UCSD-AML1 (cell line): ENCODE data around the gene MSLN.

Source experiments
- DNase-seq: peaks from one replicate; lab custom pipeline; 2025; ENCODE audit not compliant: unreplicated experiment; lab: John Stamatoyannopoulos, UW

Gene MSLN

DNA sequence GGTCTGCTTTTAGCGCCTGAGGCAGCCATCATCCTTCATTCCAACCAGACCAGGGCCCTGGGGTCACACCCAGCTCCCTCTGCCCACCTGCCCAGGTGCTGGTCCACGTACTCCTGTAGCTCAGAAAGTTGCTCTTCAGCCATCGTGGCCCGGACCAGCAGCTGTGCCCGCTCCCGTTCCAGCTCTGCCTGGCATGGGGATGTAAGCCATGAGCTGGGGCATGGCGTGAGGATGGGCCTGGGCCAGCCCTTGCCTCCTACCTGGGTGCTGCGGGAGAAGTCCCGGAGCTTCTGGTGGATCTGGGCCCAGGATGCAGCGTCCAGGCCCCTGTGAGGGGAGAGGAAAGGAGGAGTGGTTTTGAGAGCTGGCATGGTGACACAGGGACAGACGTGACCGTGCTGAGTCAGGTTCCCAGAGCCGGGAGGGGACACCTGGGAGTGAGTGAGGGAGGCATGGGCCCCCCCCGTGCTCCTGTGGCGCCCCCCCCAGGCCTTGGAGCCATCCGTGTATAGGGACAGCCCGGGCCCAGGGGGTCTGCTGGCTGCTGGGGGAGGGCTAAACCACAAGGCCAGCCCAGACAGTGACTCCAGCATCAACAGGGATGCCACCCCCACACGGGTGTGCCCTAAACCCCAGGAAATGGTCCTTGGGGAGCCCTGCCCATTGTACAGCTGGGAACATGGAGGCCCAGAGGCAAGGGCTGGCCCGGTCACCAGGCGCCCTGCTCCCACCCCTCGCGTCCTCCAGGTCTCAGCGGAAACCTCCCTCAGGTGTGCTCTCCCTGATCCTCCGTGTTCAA, 37.5 kb upstream of the MSLN start:
- DNase-seq = no peak

GRCh38 chr16:723695-724094, 36.8 kb upstream of the MSLN start:
- DNase-seq = no peak

DNA sequence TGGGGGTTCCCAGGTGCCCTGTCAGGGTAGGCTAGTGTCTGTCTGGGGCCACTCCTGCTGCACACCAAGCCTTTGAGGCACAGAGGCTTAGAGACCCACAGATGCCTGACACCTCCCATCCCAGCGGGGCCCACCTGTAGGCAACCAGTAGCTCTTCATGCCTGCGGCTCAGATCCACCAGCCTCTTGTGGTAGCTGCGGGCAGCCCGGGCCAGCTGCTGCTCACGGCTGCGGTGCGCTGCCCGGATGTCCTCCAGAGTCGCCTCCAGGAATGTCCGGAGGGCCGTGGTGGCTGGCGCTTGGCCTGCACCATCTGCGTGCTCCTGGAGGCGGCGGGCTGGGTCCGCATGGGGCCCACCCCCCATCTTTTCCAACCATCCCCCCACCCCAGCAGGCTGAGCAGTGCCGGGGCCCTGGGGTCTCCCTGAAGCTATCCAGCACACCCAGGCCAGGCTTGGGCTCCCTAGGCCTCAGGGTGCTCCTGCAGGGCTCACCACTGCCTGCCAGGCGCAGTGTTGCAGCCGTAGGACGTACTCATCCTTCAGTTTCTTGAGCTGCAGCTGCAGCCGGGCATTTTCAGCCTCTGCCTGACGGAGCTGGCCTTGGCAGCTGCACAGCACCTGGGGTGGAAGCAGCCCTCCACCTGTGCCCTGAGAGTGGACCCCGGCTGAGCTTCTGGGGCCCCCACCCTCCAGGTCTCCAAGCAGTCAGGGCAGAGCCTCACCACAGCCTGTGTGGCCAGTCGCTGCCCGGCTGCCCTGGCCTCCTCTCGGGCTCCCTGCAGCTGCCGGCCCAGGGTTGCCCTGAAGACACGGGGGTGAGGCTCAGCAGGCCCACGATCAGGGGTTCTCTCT, 36.1 kb upstream of the MSLN start:
- DNase-seq = no peak

DNA sequence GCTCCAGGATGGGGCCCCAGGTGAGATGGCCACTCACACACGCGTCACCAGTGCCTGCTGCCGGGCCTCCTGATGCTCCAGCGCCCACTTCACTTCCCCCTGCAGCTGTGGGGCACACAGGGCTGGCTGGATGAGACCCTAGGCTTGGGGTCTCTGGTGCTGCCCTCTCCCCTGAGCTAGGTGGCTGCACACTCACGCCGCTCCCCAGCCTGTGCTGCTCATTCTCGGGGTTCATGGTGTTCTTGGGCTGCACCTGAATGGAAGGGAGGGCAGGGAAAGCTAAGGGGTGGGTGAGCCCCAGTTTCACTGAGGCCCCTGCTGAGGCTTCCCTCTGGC, 35.5 kb upstream of the MSLN start:
- no peak for DNase-seq

- DNase-seq = no peak
These were observed 34.9 kb upstream of the MSLN start for GRCh38 chr16:725463-726187.

DNA sequence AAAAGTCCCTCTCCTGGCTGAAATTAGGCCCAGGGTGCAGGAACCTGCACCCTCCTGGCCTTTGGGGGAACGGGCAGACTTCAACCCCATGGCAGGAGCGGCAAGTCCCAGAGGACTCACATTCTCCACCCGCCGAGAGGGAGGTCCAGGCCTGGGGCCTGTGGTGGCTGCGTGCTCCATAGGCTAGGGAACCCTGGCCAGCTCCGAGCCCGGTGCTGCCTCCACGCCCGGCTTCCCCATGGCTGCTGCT, 34.4 kb upstream of the MSLN start:
- no peak for DNase-seq

DNA sequence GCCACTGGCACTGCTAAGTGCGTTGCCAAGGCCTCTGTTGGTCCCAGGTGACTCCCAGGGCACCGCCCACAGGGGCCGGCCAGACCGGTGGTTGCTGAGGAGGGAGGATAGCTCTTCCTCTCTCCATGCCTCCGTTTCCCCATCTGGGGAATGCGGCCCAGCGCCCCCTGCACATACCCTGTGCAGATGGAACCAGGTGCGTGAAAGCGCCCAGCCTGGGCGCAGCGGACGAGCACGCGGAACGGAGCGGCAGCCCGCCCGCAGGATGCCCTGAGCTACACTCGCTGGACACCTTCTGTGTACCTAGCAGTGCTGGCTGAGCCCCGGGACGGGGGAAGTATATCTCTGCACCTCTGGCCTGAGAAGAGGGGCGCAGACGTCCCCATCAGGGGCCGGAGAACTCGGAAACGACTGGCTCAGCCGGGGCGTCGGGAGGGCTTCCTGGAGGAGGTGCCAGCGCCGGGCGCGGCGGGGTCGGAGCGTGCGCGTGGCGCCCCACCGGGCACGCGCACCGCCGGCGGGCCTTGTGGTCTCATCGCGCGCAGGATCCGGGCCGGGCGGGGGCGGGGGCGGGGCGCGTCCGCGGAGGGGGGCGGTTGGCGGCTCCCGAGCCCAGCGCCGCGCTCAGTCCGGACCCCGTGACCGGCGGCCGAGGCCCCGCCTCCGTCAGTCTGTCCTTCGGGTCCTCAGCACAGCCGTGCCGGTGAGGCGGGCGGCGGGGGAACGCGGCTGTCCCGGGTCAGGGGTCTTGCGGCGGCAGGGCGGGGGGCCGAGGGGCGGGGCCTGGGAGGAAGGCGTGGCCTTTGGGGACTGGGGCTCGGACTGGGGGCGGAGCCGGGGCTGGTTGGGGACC, 33.9 kb upstream of the MSLN start, which contains the start of the genes CCDC78 and HAGHL:
Gene CCDC78, minus strand, starts transcription at position 6 of the 853 bp plus-strand sequence. CDS start 76 bp downstream, outside the sequence.
Gene HAGHL, plus strand, starts transcription at position 669 of the 853 bp plus-strand sequence. CDS start 404 bp downstream, outside the sequence.
- peak; percentile 65 for DNase-seq

DNA sequence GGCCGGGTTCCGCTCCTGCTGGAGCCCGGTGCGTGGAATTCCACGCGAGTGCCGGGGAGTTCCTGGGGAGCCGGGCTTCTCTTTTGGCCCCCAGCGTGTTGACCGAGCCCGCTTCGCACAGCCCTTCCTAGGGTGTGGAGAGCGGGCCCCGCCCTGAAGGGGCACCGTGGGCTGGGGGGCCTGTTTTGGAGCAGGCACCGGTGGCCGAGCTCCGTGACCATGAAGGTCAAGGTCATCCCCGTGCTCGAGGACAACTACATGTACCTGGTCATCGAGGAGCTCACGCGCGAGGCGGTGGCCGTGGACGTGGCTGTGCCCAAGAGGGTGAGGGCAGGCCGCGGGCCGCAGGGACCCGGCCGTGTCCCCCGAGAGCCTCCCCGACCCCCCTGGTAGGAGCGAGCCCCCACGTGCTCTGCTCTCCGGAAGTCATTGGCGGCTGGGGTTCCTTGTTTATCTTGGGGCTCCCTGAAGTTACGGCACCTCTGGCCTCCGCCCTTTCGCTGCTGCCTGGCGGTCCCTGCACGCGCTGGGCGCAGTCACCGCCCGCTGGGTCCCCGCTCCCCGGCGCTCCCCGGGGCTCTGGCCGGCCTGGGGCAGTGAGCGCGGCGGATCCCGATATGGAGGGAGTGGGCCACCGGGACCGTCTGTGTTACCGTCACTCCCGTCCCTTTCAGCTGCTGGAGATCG, 33.1 kb upstream of the MSLN start:
- DNase-seq = no peak

- DNase-seq = peak; percentile 53
These were observed 32.2 kb upstream of the MSLN start for GRCh38 chr16:728131-728889.

DNA sequence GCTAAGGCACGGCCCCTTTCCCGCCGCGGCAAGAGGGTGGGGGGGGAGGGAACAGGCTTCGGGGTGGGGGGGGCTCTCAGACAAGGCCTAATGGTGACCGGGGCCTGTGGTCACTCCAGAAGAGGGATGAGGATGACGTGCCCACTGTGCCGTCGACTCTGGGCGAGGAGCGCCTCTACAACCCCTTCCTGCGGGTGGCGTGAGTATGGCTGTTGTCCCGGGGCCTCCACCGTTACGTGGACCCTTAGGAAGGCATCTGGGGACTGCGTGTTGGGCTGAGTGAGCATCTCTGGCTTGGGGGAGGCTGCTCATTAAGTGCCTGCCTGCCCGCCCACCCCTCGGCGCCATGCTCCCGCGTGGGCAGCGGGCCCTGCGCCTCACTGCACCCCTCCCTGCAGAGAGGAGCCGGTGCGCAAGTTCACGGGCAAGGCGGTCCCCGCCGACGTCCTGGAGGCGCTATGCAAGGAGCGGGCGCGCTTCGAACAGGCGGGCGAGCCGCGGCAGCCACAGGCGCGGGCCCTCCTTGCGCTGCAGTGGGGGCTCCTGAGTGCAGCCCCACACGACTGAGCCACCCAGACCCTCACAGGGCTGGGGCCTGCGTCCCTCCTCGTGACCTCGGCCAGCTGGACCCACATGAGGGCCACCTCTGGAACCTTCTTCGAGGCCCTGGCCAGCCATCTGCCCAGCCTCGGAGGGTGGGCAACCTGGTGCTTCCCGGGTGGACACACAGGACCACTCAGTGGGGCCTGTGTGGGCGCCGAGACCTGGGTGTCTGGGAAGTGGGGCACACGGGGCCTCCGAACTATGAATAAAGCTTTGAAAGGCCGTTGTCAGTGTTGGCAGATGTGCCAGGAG, 31.4 kb upstream of the MSLN start:
- no peak for DNase-seq

GRCh38 chr16:729768-730665, 30.5 kb upstream of the MSLN start:
- no peak for DNase-seq

DNA sequence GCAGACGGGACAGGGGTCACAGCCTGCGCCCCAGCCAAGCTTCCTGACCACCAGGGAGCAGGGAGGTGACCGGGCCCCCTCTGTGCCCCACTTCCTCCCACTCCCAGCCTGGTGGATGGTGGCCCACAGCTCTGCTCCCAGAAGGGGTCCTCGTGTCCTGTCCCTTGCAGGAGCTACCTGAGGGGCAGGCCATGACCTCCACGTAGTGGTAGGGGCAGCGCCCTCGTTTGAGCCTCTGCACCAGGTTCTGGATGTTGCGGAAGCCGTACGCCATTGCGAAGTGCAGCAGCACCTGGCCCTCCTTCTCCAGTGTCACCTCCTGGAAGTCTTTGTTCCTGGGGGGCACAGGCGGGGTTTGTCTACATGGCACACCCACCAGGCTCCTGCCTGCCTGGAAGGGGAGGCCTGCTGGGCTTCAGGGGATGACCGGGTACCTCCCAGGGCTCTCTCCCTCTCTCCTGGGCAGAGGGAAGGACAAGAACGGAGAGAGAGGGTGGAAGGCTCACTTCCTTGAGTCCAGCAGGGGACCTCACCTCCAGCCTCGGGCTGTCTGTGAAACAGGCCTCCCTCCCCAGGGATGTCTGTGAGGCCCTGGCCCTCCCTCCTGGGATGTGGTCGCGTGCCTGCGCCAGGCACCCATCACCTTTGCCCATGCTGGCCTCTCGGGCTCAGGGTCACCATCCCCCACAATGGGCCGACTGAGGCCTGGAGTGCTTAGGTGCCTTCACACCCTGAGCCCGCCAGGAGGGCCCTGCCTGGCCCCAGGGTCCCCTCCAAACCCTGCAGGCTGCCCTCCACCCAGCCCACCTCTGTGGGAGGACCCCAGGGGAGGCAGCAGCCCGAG, 29.6 kb upstream of the MSLN start:
- no peak for DNase-seq

DNA sequence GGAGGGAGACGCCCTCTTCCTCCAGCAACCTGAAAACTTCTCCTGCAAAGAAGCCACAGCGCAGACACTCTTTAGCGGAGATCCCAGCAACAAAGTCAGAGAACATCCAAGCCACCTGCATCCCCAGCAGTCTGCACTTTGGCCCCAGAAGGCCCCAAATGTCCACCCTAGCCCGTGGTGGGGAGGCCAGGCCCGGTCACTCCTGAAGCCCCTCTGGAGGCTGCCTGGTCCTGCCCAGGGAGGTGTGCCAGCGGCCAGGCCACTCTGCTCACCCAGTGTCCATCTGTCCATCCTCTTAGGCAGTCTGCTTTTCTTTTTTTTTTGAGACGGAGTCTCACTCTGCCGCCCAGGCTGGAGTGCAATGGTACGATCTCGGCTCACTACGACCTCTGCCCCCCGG, 28.2 kb upstream of the MSLN start:
- DNase-seq = no peak

DNA sequence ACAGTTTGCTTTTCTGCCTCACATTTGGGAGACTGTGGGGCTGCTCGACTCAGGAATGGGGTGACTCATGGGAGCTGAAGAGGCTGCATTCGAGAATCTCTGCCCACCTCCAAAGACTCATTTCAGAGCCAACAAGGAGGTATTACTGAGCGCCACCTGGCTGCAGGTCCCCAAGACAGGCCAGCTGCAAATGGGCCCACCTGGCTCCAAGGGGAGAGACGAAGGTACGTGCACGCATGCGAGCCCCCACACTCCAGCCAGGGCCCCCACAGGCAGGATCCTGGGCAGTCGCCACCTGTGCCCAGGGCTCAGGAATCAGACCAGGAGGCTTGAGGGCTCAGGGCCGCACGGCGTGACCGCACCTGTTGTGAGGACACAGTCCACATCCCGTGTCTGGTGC, 27.6 kb upstream of the MSLN start:
- DNase-seq = no peak

DNA sequence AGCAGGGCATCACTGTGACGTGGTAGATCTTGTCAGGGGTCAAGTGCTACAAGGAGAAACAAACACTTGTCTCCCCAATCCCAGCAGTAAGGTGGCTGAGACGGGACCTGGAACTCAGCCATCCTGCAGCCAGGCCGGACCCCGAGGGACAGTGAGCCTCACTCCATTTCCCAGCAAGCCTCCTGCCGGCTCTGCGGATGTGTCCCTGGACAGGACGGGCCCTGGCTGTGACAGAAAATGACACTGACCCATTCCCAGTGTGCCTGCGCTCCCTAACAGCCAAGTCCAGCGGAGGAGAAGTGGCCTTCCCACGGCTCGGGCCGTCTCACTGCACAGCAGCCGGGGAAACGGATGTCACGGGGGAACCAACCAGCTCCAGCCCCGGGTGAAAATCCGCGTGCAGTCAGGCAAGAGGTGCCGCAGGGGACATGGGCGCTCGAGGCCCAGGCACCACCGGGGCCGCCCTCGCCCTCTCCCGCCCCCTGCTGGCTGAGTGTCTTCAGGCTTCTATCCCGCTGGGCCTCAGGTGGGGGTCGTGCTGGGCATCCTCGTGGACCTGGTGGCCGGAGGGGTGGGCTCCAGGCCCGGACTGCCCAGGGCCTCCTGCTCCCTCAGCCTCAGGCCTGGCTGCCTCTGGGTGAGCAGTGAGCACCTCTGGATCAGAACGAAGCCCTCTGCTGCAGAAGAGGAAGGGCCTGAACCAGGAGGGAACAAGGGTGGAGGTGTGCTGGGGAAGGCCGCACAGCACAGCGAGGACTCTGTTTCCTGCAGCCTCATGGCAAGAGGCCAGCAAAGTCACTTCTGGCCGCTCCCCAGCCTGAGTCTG, 26.9 kb upstream of the MSLN start:
- peak; percentile 19 for DNase-seq
